ENCODE measurements around the gene DYNC1H1.
A peak's percentile ranks its signal among the peaks of the same experiment; 100 is the strongest.

GRCh38 chr14:101980700-101981099 is 16.3 kb downstream of the DYNC1H1 start:
- TF ChIP-seq CTCF (IDR thresholded peaks at IDR 0.05) (no peak), POLR2AphosphoS5 (IDR thresholded peaks at IDR 0.05) (peak in 2 of 3 donors; percentile 69 to 71), POLR2A (IDR thresholded peaks at IDR 0.05) (no peak), EP300 (IDR thresholded peaks at IDR 0.05) (no peak)
